Stimulated activated CD4-positive, alpha-beta T cell treated with anti-CD3 and anti-CD28 coated beads, Interleukin-15, amount 100 ng/mL, for 1 hour (primary cell): ENCODE results near the gene PKP4.
"Not testable (repeated sequence)": the region's sequence is repeated elsewhere in the genome, so short reads cannot be mapped to it uniquely, and the experiment has no call there.

Experiments
- DNase-seq, 2 donors: peaks; one replicate each; pipeline ENCODE4 v3.0.0-alpha.2; 2020; ENCODE audit warnings: low read depth in 1 of 2, low spot score in 1 of 2

Gene PKP4

GRCh38 chr2:158676696-158677095 is 219.9 kb downstream of the PKP4 start:
- DNase-seq: no peak

- DNase-seq: no peak
These were observed 220.8 kb downstream of the PKP4 start for GRCh38 chr2:158677542-158677941.

- DNase-seq: no peak
These were observed 225.1 kb downstream of the PKP4 start for GRCh38 chr2:158681816-158682215.

- DNase-seq: no peak
These were observed 228.9 kb downstream of the PKP4 start for GRCh38 chr2:158685646-158686045.

- no peak for DNase-seq
These were observed 229.5 kb downstream of the PKP4 start for GRCh38 chr2:158686210-158686691.

GRCh38 chr2:158687315-158687714 is 230.6 kb downstream of the PKP4 start:
- no peak for DNase-seq

GRCh38 chr2:158688721-158689120 is 232.0 kb downstream of the PKP4 start:
- no peak for DNase-seq

GRCh38 chr2:158689391-158689790 is 232.6 kb downstream of the PKP4 start:
- DNase-seq: no peak

- DNase-seq: no peak
These were observed 234.1 kb downstream of the PKP4 start for GRCh38 chr2:158690823-158691222.

GRCh38 chr2:158691619-158692018 is 234.9 kb downstream of the PKP4 start:
- no peak for DNase-seq

- DNase-seq: no peak
These were observed 235.8 kb downstream of the PKP4 start for GRCh38 chr2:158692372-158693103.

GRCh38 chr2:158693476-158693875 is 236.7 kb downstream of the PKP4 start:
- no peak for DNase-seq

- no peak for DNase-seq
These were observed 238.6 kb downstream of the PKP4 start for GRCh38 chr2:158695305-158695704.

- DNase-seq: not testable (repeated sequence)
These were observed 239.0 kb downstream of the PKP4 start for GRCh38 chr2:158695744-158696143.

- no peak for DNase-seq
These were observed 242.6 kb downstream of the PKP4 start for GRCh38 chr2:158699323-158699722.

GRCh38 chr2:158701101-158701500 is 244.3 kb downstream of the PKP4 start:
- no peak for DNase-seq

- no peak for DNase-seq
These were observed 246.0 kb downstream of the PKP4 start for GRCh38 chr2:158702740-158703139.

- DNase-seq: not testable (repeated sequence)
These were observed 248.1 kb downstream of the PKP4 start for GRCh38 chr2:158704724-158705465.

GRCh38 chr2:158712791-158713522 is 256.2 kb downstream of the PKP4 start:
- no peak for DNase-seq

- no peak for DNase-seq
These were observed 256.9 kb downstream of the PKP4 start for GRCh38 chr2:158713523-158714138.

- DNase-seq: no peak
These were observed 257.7 kb downstream of the PKP4 start for GRCh38 chr2:158714420-158714819.
